Sigmoid colon (tissue), 4 donors: Measurements from ENCODE around the gene TCOF1.

Experiments used
- EP300 ChIP-seq, 4 donors: sonication (generic); formaldehyde crosslinking; IDR thresholded peaks; one replicate each; pipeline ENCODE4 v1.6.1; 2017; ENCODE audit warnings: antibody characterized with exemption in 4 of 4
- POLR2A ChIP-seq, 2 donors: fragments of 450-650 bp; IDR thresholded peaks; one replicate each; pipeline ENCODE4 v1.6.1; 2016; ENCODE audit warnings: antibody characterized with exemption in 2 of 2, mild to moderate bottlenecking in 2 of 2, moderate library complexity in 2 of 2
- POLR2AphosphoS5 ChIP-seq, 4 donors: sonication (generic); formaldehyde crosslinking; IDR thresholded peaks; one replicate each; pipeline ENCODE4 v1.6.1; 2017; ENCODE audit warnings: antibody characterized with exemption in 4 of 4
- TF ChIP-seq, protein P1 (sequence below), 4 experiments: fragments of 450-650 bp in 3 of 4; fragments of 200-600 bp in 1 of 4; IDR thresholded peaks; one replicate each; pipeline ENCODE4 v1.5.1; 2016 to 2019; ENCODE audit warnings: antibody characterized with exemption in 4 of 4, mild to moderate bottlenecking in 3 of 4, moderate library complexity in 2 of 4

- TF ChIP-seq POLR2A (IDR thresholded peaks at IDR 0.05) (no peak), EP300 (IDR thresholded peaks at IDR 0.05) (no peak), POLR2AphosphoS5 (IDR thresholded peaks at IDR 0.05) (no peak)
- TF ChIP-seq, protein P1, sequence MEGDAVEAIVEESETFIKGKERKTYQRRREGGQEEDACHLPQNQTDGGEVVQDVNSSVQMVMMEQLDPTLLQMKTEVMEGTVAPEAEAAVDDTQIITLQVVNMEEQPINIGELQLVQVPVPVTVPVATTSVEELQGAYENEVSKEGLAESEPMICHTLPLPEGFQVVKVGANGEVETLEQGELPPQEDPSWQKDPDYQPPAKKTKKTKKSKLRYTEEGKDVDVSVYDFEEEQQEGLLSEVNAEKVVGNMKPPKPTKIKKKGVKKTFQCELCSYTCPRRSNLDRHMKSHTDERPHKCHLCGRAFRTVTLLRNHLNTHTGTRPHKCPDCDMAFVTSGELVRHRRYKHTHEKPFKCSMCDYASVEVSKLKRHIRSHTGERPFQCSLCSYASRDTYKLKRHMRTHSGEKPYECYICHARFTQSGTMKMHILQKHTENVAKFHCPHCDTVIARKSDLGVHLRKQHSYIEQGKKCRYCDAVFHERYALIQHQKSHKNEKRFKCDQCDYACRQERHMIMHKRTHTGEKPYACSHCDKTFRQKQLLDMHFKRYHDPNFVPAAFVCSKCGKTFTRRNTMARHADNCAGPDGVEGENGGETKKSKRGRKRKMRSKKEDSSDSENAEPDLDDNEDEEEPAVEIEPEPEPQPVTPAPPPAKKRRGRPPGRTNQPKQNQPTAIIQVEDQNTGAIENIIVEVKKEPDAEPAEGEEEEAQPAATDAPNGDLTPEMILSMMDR (IDR thresholded peaks at IDR 0.05), result no peak
Observed at GRCh38 chr5:150401076-150401375, 43.5 kb downstream of the TCOF1 start.
